SU-DHL-6 (cell line): ENCODE data around the gene LRGUK.

ENCODE experiments used
- CTCF ChIP-seq: fragments of 200-600 bp; sonication (generic); IDR thresholded peaks from one replicate; pipeline ENCODE4 v1.5.1; 2017; ENCODE audit warnings: antibody characterized with exemption, mild to moderate bottlenecking, low read length, moderate library complexity; ENCODE audit not compliant: insufficient read depth, poor library complexity, severe bottlenecking
- EZH2phosphoT487 ChIP-seq: fragments of 200-600 bp; sonication (generic), shearing (Covaris generic); conservative IDR thresholded peaks from 2 replicates; pipeline ENCODE4 v1.6.1; 2018; ENCODE audit warnings: mild to moderate bottlenecking, antibody characterized with exemption, low read length, moderate library complexity, mixed read lengths

GRCh38 chr7:134104166-134104565, 23.0 kb upstream of the LRGUK start:
- TF ChIP-seq CTCF (no peak), EZH2phosphoT487 (no peak)
